ENCODE results near the gene BEST3.
"Not testable (repeated sequence)": the region's sequence is repeated elsewhere in the genome, so short reads cannot be mapped to it uniquely, and the experiment has no call there.

BEST3 gene

GRCh38 chr12:69645031-69645430 lies 54.1 kb downstream of the BEST3 start:
- no peak for DNase-seq

- DNase-seq, result no peak
Measured at GRCh38 chr12:69644511-69644910, 54.6 kb downstream of the BEST3 start.

GRCh38 chr12:69642531-69642930 lies 56.6 kb downstream of the BEST3 start:
- no peak for DNase-seq

GRCh38 chr12:69641546-69641945 lies 57.6 kb downstream of the BEST3 start:
- no peak for DNase-seq

- peak; percentile 63 for DNase-seq
Measured at GRCh38 chr12:69639400-69640016, 59.6 kb downstream of the BEST3 start.

GRCh38 chr12:69633061-69633460 lies 66.0 kb downstream of the BEST3 start:
- no peak for DNase-seq

- DNase-seq, result no peak
Measured at GRCh38 chr12:69630191-69630590, 68.9 kb downstream of the BEST3 start.

GRCh38 chr12:69627501-69627900 lies 71.6 kb downstream of the BEST3 start:
- no peak for DNase-seq

GRCh38 chr12:69623970-69624369 lies 75.1 kb downstream of the BEST3 start:
- DNase-seq, result no peak

GRCh38 chr12:69621551-69621950 lies 77.6 kb downstream of the BEST3 start:
- DNase-seq, result no peak

GRCh38 chr12:69620921-69621320 lies 78.2 kb downstream of the BEST3 start:
- no peak for DNase-seq

- DNase-seq, result no peak
Measured at GRCh38 chr12:69620077-69620476, 79.0 kb downstream of the BEST3 start.

GRCh38 chr12:69619050-69619449 lies 80.1 kb downstream of the BEST3 start:
- no peak for DNase-seq

GRCh38 chr12:69616025-69616424 lies 83.1 kb downstream of the BEST3 start:
- no peak for DNase-seq

GRCh38 chr12:69613351-69613750 lies 85.8 kb downstream of the BEST3 start:
- no peak for DNase-seq

GRCh38 chr12:69610729-69611128 lies 88.4 kb downstream of the BEST3 start, which contains the start of gene LRRC10:
LRRC10 (minus strand) TSS chr12:69610907; CDS start chr12:69610838, 69 bp downstream.
- DNase-seq, result no peak

- no peak for DNase-seq
Measured at GRCh38 chr12:69610126-69610525, 89.0 kb downstream of the BEST3 start.

- no peak for DNase-seq
Measured at GRCh38 chr12:69608114-69608513, 91.0 kb downstream of the BEST3 start.

GRCh38 chr12:69604275-69604674 lies 94.8 kb downstream of the BEST3 start:
- DNase-seq, result not testable (repeated sequence)
